HG03045 (cell line): ENCODE data around the gene CX3CR1.
A peak's percentile ranks its signal among the peaks of the same experiment; 100 is the strongest.

Experiments used
- ATAC-seq: cut with Tn5 transposase; IDR thresholded peaks from one replicate; pipeline ENCODE4 v1.9.1; 2021; ENCODE audit warnings: mild to moderate bottlenecking, moderate library complexity; ENCODE audit not compliant: unreplicated experiment

Gene CX3CR1

GRCh38 chr3:39292961-39293360, 13.1 kb upstream of the CX3CR1 start:
- no peak for ATAC-seq

- ATAC-seq, result no peak
Observed at GRCh38 chr3:39291903-39292329, 12.1 kb upstream of the CX3CR1 start.

GRCh38 chr3:39290255-39290654, 10.4 kb upstream of the CX3CR1 start:
- ATAC-seq, result no peak

- no peak for ATAC-seq
Observed at GRCh38 chr3:39289107-39289506, 9.3 kb upstream of the CX3CR1 start.

- peak; percentile 98 for ATAC-seq
Observed at GRCh38 chr3:39288300-39288808, 8.5 kb upstream of the CX3CR1 start.

- ATAC-seq, result no peak
Observed at GRCh38 chr3:39287216-39288164, 7.7 kb upstream of the CX3CR1 start.

- no peak for ATAC-seq
Observed at GRCh38 chr3:39286771-39287170, 6.9 kb upstream of the CX3CR1 start.

GRCh38 chr3:39285332-39285731, 5.5 kb upstream of the CX3CR1 start:
- ATAC-seq, result no peak

GRCh38 chr3:39284457-39284881, 4.6 kb upstream of the CX3CR1 start:
- no peak for ATAC-seq

- ATAC-seq, result no peak
Observed at GRCh38 chr3:39282057-39282456, 2.2 kb upstream of the CX3CR1 start.

- ATAC-seq, result no peak
Observed at GRCh38 chr3:39281533-39281932, 1.7 kb upstream of the CX3CR1 start.

- no peak for ATAC-seq
Observed at GRCh38 chr3:39280571-39280970, 735 bp upstream of the CX3CR1 start.

- ATAC-seq, result no peak
Observed at GRCh38 chr3:39278616-39278935, 1.3 kb downstream of the CX3CR1 start.

- ATAC-seq, result no peak
Observed at GRCh38 chr3:39277893-39278615, 1.8 kb downstream of the CX3CR1 start.

GRCh38 chr3:39276746-39277145, 3.1 kb downstream of the CX3CR1 start:
- no peak for ATAC-seq

GRCh38 chr3:39275963-39276593, 3.8 kb downstream of the CX3CR1 start:
- ATAC-seq, result no peak

- ATAC-seq, result no peak
Observed at GRCh38 chr3:39275052-39275451, 4.8 kb downstream of the CX3CR1 start.

GRCh38 chr3:39273119-39273518, 6.7 kb downstream of the CX3CR1 start:
- no peak for ATAC-seq

GRCh38 chr3:39272191-39272590, 7.6 kb downstream of the CX3CR1 start:
- ATAC-seq, result no peak

GRCh38 chr3:39271363-39271914, 8.4 kb downstream of the CX3CR1 start:
- ATAC-seq, result no peak

- ATAC-seq, result no peak
Observed at GRCh38 chr3:39269528-39269927, 10.3 kb downstream of the CX3CR1 start.
